Measurements from ENCODE around the gene NFU1. TPM values are rescaled to one million over a fixed set of nuclear protein-coding genes. Genes with fewer than 3 reads are reported as not detected.

The NFU1 gene
- total RNA-seq, 3 donors from 2014 or later = 38.9 to 60.6 (median 47.2) TPM

- Histone ChIP-seq H3K4me3 (no peak overlapping the region), H3K36me3 (ENCODE audit: low read depth) (no peaks in the 10 kb centered on the region), H3K9me3 (no peaks in the 10 kb centered on the region), H3K4me1 (ENCODE audit: low read depth) (no peaks in the 10 kb centered on the region)
- intact Hi-C loops (cut with DNase I, micrococcal nuclease) = no loop called here
- ATAC-seq (no peak), DNase-seq (no peak)
- TF ChIP-seq CTCF (IDR thresholded peaks at IDR 0.05) = no peak
Observed at GRCh38 chr2:69416147-69416546, 21.1 kb downstream of the NFU1 start.

- ATAC-seq (no peak), DNase-seq (no peak)
- Histone ChIP-seq H3K36me3 (ENCODE audit: low read depth) (no peaks in the 10 kb centered on the region), H3K4me3 (no peak overlapping the region), H3K9me3 (no peaks in the 10 kb centered on the region), H3K4me1 (ENCODE audit: low read depth) (no peaks in the 10 kb centered on the region)
- TF ChIP-seq CTCF (IDR thresholded peaks at IDR 0.05) = no peak
- intact Hi-C loops (cut with DNase I, micrococcal nuclease) = no loop called here
Observed at GRCh38 chr2:69411120-69411519, 26.1 kb downstream of the NFU1 start.

- no peaks in the 10 kb centered on the region for H3K4me1 ChIP-seq (ENCODE audit: low read depth)
- no peak for ATAC-seq
- no peaks in the 10 kb centered on the region for H3K36me3 ChIP-seq (ENCODE audit: low read depth)
- H3K9me3 ChIP-seq = no peaks in the 10 kb centered on the region
- DNase-seq = no peak
- TF ChIP-seq CTCF (IDR thresholded peaks at IDR 0.05) = no peak
- intact Hi-C loops (cut with DNase I, micrococcal nuclease) = no loop called here
- no peak overlapping the region for H3K4me3 ChIP-seq
Observed at GRCh38 chr2:69405306-69405705, 31.9 kb downstream of the NFU1 start.

GRCh38 chr2:69400121-69400520 is 37.1 kb downstream of the NFU1 start:
- H3K36me3 ChIP-seq (ENCODE audit: low read depth) = no peaks in the 10 kb centered on the region
- no peak overlapping the region for H3K4me3 ChIP-seq
- DNase-seq (no peak), ATAC-seq (no peak)
- intact Hi-C loops (cut with DNase I, micrococcal nuclease) = no loop called here
- H3K4me1 ChIP-seq (ENCODE audit: low read depth) = peaks cover 12% of the 10 kb centered on the region
- H3K9me3 ChIP-seq = no peaks in the 10 kb centered on the region
- no peak for TF ChIP-seq CTCF (IDR thresholded peaks at IDR 0.05)

- no peak for DNase-seq
- intact Hi-C loops (cut with DNase I, micrococcal nuclease) = no loop called here
- ATAC-seq = peak; percentile 94
- Histone ChIP-seq H3K4me3 (no peak overlapping the region), H3K9me3 (no peaks in the 10 kb centered on the region), H3K4me1 (ENCODE audit: low read depth) (peaks cover 12% of the 10 kb centered on the region), H3K36me3 (ENCODE audit: low read depth) (no peaks in the 10 kb centered on the region)
- no peak for TF ChIP-seq CTCF (IDR thresholded peaks at IDR 0.05)
Observed at GRCh38 chr2:69397234-69397633, 40.0 kb downstream of the NFU1 start.

GRCh38 chr2:69395866-69396265 is 41.4 kb downstream of the NFU1 start:
- Histone ChIP-seq H3K4me3 (no peak overlapping the region), H3K9me3 (no peaks in the 10 kb centered on the region), H3K36me3 (ENCODE audit: low read depth) (no peaks in the 10 kb centered on the region), H3K4me1 (ENCODE audit: low read depth) (peaks cover 12% of the 10 kb centered on the region)
- no peak for TF ChIP-seq CTCF (IDR thresholded peaks at IDR 0.05)
- DNase-seq (no peak), ATAC-seq (no peak)
- intact Hi-C loops (cut with DNase I, micrococcal nuclease) = no loop called here

All from mucosa of descending colon (tissue), 3 donors.